Activated CD8-positive, alpha-beta memory T cell treated with anti-CD3 and anti-CD28 coated beads, Interleukin-2, amount 50 U/mL, for 48 hours (primary cell): ENCODE measurements around the gene CCT5.
A peak's percentile ranks its signal among the peaks of the same experiment; 100 is the strongest.
"Not testable (repeated sequence)": the region's sequence is repeated elsewhere in the genome, so short reads cannot be mapped to it uniquely, and the experiment has no call there.

Source experiments
- DNase-seq: peaks from one replicate; pipeline ENCODE4 v3.0.0-alpha.2; 2020

CCT5 gene

GRCh38 chr5:10247217-10247616, 2.9 kb upstream of the CCT5 start:
- not testable (repeated sequence) for DNase-seq

DNA sequence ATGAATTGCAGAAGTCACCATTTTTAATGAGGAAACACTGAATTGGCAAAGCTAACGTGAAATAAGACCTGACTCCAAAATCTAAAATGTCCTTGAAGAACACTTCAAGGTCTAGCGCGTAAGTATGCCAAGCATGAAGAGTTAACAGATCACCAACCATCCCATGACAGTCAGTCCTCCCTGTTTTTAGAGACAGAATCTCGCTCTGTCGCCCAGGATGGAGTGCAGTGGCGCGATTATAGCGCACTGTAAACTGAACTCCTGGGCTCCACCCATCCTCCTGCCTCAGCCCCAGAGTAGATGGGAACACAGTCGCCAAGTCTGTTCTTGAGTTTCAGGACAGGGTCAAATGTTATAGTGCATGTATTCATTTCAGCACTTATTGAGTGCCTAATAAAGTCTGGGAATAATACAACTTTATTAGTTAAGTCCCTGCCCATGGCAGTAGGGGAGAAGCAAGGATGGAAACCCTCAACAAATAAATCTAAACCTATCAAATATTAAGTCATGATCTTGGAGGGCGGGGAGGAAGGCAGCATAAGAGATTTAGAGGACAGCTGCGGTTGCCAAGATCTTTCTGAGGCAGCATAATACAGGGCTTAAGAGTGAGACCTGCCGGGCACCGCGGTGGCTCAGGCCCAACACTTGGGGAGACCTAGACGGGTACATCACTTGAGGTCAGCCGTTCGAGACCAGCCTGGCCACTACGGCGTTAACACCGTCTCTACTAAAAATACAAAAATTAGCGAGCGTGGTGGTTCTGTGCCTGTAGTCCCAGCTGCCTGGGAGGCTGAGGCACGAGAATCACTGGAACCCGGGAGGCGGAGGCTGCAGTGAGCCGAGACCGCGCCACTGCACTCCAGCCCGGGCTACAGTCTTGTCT, 1.5 kb upstream of the CCT5 start:
- no peak for DNase-seq

- DNase-seq = no peak
Observed at GRCh38 chr5:10250806-10251276, 761 bp downstream of the CCT5 start.

- no peak for DNase-seq
Observed at GRCh38 chr5:10251405-10251804, 1.3 kb downstream of the CCT5 start.

DNA sequence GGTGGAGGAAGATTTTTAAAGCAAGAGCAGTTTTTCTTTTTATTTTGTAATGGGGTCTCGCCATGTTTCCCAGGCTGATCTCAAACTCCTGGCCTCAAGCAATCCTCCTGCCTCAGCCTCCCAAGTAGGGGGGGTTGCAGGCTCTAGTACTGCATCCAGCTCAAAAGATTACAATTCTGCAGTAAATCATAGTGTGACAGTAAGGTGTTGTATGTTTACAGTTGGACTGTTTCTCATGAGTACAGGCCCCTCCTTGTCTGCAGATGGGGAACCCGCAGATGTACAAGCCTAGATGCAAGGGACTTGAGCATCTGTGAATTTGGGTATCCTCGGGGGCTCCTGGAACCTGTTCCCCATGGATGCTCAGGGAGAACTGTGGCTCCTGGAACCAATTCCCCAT, 3.3 kb downstream of the CCT5 start:
- no peak for DNase-seq

GRCh38 chr5:10254686-10255085, 4.6 kb downstream of the CCT5 start:
- DNase-seq = no peak

DNA sequence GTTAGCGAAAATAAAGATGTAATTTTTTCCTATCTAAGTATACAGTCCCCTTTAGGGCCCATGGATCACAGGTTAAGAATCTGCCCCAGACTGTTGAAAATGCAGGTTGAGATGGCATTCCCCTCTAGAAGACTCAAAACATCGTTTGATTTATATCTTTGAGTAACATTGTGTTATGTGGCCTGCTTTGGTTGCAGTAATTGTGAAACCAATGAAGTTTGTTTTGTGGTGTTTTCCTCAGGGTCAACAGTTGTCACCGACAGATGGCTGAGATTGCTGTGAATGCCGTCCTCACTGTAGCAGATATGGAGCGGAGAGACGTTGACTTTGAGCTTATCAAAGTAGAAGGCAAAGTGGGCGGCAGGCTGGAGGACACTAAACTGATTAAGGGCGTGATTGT, 7.8 kb downstream of the CCT5 start:
- no peak for DNase-seq

DNA sequence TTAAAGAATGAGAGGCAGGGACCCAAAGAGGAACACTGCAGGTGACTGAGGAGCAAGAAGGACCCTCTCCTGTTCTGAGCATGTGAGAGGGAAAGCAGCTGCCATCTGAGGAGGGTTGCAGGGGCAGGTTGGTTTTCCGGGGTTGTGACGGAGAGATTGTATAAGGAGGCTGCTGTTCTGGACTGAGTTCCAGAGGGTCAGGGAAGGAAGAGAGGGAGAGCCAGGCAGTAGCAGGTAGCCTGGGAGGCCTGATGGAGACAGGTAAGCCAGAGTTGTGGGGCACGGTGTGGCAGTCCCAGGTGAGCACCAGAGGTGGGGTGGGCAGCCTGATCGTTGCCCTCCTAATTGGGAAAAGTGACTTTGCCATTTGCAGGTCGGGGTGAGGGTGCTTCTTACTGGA, 9.8 kb downstream of the CCT5 start:
- no peak for DNase-seq

GRCh38 chr5:10261065-10261464, 11.0 kb downstream of the CCT5 start:
- DNase-seq = no peak

DNA sequence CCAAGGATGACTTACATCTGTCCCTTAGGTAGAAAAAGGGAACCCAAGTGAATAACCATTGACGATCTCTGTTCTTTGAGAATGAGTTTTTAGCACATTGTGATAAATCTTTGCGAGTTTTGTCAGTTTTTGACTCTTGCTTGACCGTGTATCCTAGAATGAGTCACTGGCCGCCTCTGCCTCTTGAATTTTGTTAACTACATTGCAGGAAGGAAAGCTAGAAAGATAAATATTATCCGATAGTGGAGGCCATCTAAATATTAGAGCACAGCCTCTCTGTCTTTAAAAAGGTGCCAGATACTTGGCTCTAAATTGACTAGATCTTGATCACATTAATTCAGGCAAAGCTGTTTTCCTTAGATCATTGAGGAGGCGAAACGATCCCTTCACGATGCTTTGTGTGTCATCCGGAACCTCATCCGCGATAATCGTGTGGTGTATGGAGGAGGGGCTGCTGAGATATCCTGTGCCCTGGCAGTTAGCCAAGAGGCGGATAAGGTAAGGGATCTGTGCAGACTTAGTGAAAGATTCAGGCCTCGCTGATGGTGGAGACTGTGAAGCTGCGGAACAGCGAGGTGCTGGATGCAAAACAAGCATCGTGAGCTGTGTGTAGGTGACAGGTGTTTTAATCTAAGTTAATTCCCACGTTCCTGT, 12.2 kb downstream of the CCT5 start:
- no peak for DNase-seq

DNA sequence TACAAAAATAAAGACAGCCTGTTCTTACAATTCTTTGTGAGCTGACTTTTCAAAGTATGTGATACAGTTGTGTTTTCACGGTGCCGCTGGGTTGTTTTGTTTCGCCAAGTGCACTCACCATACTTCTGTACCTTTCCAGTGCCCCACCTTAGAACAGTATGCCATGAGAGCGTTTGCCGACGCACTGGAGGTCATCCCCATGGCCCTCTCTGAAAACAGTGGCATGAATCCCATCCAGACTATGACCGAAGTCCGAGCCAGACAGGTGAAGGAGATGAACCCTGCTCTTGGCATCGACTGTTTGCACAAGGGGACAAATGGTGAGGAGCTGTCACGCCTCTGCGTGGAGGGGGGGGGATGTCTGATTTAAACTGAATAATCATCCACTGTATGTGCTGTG, 12.9 kb downstream of the CCT5 start:
- no peak for DNase-seq

DNA sequence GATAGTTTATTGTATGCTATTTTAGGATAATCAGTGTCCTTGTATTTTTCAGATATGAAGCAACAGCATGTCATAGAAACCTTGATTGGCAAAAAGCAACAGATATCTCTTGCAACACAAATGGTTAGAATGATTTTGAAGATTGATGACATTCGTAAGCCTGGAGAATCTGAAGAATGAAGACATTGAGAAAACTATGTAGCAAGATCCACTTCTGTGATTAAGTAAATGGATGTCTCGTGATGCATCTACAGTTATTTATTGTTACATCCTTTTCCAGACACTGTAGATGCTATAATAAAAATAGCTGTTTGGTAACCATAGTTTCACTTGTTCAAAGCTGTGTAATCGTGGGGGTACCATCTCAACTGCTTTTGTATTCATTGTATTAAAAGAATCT, 14.5 kb downstream of the CCT5 start:
- DNase-seq = no peak

DNA sequence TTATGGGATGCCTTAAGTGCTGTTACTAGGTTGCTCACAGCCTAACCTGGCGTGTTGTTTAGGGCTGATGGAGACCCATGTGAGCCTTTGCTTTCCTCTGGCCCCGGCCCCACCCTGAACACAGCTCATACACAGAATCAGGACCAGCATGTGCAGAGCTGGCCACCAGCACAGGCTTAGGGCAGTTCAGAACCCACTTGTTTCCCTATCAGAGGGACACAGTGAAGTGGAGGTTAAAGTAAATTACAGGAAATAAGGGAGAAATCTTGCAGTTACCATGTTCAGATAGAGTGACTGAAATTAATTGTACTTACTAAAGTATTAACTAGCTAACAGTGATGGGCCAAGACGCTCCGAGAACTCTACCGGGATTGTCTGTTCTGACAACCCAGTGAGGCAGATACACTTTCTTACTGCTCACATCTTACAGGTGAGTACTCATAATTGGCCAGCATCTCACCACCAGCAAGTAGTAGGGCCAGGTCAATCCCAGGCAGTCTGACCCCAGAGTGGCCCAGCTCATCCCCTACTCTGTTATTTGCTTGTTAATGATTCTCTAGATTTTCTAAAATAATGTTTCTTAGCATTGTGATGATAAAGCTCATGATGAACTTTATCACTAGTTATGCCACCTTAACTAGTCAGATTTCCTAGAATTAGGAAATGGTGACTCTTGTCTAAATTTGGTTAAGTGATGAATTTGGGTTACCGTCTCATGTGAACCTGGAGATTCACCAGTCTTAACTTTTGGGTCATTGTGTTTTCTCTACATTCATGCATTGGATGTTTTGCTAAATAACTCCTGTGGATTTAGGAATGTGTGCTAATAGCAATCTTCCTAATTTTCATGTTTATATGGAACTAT, 15.4 kb downstream of the CCT5 start:
- no peak for DNase-seq

DNA sequence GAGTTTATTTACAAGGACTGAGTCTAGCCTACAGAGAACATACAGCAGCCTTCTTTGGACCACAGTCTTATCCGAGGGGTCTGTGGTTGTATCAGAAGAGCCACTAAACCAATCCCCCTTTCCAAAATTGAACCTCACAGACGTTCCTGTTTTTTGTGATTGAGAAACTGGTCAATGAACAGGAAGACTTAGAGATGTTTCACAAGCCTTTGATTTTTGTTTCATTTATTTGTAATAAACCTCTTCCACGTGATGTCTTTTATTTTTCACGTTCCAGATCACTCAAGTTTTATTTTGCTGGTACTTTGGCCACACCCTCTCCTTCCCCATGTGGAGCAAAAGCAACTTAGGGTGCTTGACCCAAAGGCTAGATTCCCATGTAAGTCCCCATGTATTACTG, 16.1 kb downstream of the CCT5 start:
- peak; percentile 15 for DNase-seq

GRCh38 chr5:10266839-10267238, 16.8 kb downstream of the CCT5 start:
- DNase-seq = no peak

DNA sequence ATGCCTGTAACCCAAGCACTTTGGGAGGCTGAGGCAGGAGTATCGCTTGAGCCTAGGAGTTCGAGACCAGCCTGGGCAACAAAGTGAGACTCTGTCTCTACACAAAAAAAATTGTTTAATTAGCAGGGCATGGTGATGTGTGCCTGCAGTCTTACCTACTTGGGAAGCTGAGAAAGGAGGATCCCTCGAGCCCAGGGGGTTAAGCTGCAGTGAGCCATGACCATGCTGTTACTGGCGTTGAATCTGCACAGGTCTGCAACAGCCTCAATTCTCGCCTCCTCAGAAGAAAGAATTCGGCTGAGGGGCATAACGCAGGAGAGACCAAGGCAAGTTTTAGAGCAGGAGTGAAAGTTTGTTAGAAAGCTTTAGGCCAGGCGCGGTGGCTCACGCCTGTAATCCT, 18.0 kb downstream of the CCT5 start:
- DNase-seq = peak; percentile 45

DNA sequence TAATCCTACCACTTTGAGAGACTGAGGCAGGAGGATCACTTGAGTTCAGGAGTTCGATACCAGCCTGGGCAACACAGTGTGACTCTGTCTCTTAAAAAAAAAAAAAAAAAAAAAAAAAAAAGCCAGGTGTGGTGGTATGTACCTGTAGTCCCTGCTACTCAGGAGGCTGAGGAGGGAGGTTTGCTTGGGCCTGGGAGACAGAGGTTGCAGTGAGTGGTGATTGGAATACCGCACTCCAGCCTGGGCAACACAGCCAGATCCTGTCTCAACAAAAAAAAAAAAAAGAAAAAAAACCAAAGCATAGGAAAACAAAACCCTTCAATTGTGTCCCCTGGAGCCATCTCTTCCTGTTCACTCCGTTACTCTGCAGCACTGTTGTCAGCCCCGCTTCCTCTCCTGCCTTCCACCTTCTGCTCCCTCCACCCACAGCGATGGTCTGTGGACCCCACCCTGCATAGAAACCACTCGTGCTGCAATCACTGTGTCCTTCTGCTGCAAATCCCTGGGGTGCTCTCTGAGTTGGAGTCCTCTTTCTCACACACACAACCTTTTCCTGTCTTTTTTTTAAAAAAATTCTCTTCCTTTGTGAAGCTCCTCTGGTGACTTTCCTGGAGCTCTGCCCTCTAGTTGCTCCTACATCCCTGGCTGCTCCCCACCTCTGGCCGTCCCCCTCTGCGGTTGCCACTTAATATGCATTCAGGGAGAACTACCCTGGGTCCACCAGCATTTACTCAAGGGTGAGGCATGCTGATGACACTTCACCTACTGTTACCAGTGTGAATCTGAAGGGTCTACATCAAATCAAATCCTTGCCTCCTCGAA, 22.2 kb downstream of the CCT5 start:
- DNase-seq = peak; percentile 26

DNA sequence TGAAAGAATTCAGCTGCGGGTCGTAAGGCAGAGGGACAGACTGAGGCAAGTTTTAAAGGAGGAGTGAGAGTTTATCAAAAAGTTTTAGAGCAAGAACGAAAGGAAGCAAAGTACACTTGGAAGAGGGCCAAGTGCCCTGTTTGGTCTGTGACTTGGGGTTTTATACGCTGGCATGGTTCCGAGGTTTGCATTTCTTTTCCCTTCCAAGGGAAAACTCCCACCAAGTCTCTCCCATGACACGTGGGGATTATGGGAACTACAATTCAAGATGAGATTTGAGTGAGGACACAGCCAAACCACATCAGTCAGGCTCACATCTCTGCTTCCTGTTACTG, 22.8 kb downstream of the CCT5 start:
- DNase-seq = not testable (repeated sequence)

GRCh38 chr5:10275460-10275859, 25.4 kb downstream of the CCT5 start:
- DNase-seq = peak; percentile 32

GRCh38 chr5:10275991-10276390, 25.9 kb downstream of the CCT5 start:
- DNase-seq = peak; percentile 20

GRCh38 chr5:10276691-10277090, 26.6 kb downstream of the CCT5 start:
- no peak for DNase-seq

DNA sequence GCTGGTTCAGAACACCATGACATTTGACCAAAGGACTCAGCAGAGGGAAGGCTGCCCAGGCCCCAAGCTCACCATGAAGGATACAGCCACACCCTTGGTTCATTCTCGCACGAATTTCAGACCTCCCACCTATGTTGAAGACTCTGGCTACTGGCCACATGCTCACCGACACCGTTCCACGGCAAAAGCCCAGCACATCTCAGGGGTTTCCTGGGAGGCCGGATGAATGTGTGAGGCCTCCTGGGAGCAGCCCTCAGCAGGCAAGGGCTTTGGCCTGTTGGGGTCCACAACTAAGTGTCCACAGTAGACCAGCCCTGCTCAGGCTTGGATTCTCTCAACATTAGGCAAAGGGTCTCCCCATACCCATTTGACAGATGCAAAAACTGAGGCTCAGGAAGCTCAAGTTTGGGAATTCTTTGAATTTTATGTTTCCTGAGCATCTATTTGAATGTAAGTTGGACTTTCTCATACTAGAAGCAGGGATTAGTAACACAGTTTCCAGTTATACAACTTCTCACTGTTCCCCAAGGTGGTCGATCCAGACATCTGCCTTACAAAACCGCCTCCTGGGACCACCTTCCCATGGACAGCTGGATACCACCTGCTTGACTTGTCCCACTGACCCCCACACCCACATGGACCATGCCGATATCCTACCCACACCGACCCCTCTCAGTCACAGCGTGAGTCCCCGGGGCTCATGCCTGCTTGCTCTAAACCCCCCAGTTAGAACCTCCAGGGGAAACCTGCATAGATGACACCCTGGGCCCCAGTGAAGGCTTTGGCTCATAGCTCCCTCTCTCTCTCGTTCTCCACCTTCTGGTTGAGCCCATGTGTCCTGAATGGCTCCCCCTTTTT, 27.9 kb downstream of the CCT5 start:
- DNase-seq = peak; percentile 26
